NOMO-1 (cell line): ENCODE measurements around the gene UBXN1.
"Not testable (repeated sequence)": the region's sequence is repeated elsewhere in the genome, so short reads cannot be mapped to it uniquely, and the experiment has no call there.

Experiments used
- DNase-seq, 2 experiments: peaks; one replicate each; lab custom pipeline; 2025; ENCODE audit not compliant: unreplicated experiment in 2 of 2; lab: John Stamatoyannopoulos, UW

UBXN1 gene

DNA sequence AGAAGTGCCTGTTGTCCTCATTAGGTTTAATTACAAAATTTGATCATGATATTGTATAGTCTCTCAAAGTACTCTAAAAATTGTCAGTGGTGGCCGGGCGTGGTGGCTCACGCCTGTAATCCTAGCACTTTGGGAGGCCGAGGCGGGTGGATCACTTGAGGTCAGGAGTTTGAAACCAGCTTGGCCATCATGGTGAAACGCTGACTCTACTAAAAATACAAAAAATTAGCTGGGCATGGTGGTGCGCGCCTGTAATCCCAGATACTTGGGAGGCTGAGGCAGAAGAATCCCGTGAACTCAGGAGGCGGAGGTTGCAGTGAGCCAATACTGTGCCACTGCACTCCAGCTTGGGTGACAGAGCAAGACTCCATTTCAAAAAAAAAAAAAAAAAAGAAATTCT lies 3.5 kb downstream of the UBXN1 start:
- not testable (repeated sequence) for DNase-seq

DNA sequence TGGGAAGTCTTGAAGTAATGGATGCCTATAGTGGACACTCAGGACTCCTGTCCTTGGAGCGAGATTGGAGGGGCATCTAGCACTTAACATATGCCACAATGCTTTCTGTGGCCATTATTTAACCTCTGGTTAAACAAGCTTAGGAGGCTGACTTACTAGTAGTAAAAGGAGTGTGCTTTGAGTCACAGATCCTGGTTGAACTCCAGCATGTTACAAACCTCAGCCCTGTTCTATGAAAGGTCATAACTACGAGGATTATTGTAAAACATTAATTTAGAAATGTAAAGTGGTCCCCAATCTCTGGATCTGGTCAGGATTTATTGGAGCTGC lies 5.7 kb downstream of the UBXN1 start:
- no peak for DNase-seq

DNA sequence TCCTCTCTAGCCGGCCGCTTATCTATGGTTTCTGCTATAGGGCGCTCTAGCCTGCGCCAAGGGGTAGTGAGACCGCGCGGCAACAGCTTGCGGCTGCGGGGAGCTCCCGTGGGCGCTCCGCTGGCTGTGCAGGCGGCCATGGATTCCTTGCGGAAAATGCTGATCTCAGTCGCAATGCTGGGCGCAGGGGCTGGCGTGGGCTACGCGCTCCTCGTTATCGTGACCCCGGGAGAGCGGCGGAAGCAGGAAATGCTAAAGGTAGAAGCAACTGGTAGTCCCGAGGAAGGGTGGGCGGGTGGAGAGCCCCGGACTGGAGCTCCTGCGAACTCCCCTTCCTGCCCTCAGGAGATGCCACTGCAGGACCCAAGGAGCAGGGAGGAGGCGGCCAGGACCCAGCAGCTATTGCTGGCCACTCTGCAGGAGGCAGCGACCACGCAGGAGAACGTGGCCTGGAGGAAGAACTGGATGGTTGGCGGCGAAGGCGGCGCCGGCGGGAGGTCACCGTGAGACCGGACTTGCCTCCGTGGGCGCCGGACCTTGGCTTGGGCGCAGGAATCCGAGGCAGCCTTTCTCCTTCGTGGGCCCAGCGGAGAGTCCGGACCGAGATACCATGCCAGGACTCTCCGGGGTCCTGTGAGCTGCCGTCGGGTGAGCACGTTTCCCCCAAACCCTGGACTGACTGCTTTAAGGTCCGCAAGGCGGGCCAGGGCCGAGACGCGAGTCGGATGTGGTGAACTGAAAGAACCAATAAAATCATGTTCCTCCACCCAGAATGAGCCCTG lies 7.1 kb downstream of the UBXN1 start, which contains the start of the genes LBHD1 and UQCC3:
LBHD1 (minus strand) TSS at position 660 of the 782 bp plus-strand sequence. CDS start 2,236 bp downstream, outside the sequence.
UQCC3 (plus strand) TSS at position 66 of the 782 bp plus-strand sequence; CDS start at position 139, 73 bp downstream.
- DNase-seq = peak; percentile 88 to 92

DNA sequence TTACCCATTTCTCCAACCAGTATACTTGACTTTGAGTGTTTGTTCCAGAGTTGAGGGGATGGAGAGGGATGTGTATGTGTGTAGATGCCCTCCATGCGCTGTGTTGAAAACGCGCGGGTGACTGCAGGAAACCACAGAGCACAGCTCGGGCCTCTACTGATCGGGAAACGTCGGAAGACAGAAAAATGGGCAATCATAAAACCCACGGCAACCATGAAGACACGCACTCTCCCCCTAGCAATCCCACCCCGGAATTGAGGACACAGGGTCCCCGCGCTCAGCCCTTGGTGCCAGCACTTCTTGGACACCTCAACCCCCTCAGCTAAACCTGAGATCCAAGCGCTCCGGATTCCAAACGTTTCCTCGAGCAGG lies 7.7 kb downstream of the UBXN1 start:
- DNase-seq = peak in 1 of 2 experiments; percentile 51

DNA sequence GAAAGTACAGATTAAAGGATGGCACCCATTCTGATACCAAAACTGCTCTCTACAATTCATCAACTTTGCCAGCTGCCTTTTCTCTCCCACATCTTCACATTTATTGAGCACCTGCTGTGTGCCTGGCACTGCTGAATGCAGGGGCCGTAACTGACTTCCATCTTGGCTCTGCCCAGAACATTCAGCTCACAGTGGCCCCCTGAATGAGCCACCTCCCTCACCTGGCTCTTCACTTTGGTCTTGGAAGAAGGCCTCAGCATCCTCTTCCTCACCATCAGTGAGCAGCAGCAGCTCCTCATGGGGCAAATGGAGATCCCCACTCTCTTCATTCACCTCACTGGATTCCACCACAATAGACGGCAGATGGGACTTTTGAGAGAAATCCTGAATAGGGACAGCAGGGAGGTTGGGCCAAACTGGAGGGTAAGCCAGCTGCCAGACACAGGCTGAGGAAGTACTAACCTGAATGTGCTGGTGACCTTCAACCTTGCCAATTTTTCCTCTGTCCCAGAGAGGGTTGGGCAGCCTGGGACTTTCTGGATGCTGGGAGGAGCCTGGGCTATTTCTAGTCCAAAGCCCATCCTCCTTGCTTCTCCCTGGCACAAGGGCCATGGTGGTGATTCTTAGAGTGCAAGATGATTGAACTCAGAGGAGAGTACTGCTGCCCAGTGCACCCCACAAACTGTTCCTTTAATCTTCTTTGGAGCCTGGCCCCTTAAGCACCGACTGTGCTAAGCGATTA lies 9.3 kb downstream of the UBXN1 start:
- DNase-seq = no peak

DNA sequence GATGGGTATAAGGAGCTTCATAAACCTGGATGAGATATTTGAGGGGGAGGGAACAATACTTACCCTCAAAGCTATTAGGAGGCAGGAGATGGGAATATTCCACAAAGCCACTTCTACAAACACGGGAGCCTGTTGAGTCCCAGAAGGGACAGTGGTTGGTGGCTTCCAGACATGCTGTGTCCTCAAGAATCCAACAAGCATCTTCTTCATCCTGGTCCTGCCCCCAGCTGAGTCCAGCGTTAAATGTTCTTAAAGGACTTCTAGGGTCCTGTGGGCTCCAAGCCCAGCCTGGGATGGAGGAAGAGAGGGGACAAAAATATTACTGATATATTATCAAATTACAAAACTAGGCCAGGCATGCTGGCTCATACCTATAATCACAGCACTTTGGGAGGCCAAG lies 11.4 kb downstream of the UBXN1 start:
- DNase-seq = no peak

DNA sequence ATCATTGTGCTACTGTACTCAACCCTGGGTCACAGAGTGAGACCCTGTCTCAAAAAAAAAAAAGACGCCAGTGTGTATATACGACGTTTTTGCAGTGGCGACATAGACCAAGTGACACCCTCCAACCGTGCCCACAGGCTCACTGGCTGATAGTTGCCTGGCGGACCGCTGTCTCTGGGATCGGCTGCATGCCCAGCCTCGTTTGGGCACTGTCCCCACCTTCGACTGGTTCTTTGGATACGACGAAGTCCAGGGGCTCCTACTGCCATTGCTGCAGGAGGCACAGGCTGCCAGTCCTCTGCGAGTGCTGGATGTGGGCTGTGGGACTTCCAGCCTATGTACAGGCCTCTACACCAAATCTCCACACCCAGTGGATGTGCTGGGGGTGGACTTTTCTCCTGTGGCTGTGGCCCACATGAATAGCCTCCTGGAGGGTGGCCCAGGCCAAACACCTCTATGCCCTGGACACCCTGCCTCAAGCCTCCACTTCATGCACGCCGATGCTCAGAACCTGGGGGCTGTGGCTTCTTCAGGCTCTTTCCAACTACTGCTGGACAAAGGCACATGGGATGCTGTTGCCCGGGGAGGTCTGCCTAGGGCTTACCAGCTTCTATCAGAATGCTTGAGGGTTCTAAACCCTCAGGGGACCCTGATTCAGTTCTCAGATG lies 12.5 kb downstream of the UBXN1 start:
- DNase-seq = no peak

DNA sequence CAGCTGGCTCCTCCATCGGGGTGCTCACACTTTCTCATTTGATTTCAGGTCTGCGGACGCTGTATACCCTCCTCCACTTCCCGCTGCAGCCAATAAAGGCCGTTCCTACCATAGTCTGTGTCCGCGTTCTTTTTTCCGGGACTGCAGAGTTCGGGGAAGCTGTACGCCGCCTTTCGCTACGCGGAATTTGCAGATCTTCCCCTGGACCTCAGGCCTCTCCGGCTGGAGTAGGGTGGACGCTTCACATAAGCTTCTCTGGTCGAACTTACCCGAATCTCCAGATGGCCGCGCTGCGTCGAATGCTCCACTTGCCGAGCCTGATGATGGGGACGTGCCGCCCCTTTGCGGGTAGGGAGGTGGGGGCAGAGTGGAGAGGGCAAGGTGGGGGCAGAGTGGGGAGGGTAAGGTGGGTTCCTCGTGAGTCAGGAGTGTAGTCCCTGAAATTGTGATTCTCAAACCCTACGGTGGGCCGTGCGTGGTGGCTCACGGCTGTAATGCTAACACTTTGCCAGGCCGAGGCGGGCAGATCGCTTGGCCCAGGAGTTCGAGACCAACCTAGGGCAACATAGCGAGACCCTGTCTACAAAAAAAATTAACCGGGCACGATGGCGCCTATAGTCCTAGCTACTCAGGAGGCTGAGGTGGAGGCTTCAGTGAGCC lies 13.1 kb downstream of the UBXN1 start:
- peak; percentile 37 to 62 for DNase-seq

DNA sequence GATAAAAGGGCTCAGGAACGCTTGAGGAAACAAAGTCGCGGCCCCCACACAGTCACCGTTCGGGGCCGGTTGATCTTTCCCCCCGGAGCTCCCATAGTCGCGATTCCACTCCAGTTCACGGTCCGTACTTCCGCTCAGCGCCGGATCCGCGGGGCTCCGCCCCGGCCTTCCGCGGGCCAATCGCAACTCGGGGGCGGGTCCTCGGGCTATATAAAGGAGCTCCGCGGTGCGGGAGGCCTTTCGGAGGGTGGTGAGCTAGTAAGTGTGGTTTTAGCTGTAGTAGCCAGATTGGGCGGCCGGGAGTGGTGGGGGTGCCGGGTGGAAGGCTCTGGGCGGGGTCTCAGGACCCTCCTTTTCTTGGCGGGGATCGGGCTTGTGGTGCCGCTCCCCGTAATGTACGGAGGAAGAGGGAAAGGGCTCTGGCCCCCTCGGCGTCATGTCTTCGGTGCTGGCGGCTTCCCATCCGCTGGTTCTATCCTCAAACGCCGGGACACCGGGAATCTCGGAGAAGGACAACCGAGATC lies 13.7 kb downstream of the UBXN1 start, which contains the start of the genes C11orf98 and CSKMT:
C11orf98 (minus strand) TSS at position 136 of the 524 bp plus-strand sequence; CDS start at position 95, 41 bp downstream.
CSKMT (plus strand) TSS at position 238 of the 524 bp plus-strand sequence. CDS start 568 bp downstream, outside the sequence.
- peak; percentile 84 to 91 for DNase-seq

DNA sequence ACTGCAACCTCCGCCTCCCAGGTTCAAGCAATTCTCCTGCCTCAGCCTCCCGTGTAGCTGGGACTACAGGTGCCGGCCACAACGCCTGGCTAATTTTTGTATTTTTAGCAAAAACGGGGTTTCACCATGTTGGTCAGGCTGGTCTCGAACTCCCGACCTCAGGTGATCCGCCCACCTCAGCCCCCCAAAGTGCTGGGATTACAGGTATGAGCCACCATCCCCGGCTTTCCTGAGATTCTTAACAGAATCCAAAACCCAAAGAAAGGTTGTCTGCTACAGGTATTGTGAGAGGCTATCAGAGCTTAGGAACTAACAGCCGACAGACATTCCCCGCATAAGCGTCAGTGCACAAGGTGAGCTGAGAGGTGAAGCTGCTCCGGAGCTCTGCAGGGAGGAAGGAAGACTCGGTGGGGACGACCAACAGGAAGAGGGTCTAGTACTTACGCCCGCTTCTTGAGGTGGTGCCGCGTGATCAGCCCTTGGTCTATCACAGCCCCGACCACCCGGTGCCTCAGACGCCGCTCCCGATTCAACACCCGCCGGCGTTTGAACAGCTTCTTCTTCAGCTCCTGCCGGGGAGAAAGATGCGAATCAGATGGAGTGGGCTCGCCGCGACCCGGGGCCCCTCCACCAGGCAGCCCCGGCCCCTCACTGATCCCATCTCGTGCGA lies 14.3 kb downstream of the UBXN1 start:
- peak in 1 of 2 experiments; percentile 61 for DNase-seq

DNA sequence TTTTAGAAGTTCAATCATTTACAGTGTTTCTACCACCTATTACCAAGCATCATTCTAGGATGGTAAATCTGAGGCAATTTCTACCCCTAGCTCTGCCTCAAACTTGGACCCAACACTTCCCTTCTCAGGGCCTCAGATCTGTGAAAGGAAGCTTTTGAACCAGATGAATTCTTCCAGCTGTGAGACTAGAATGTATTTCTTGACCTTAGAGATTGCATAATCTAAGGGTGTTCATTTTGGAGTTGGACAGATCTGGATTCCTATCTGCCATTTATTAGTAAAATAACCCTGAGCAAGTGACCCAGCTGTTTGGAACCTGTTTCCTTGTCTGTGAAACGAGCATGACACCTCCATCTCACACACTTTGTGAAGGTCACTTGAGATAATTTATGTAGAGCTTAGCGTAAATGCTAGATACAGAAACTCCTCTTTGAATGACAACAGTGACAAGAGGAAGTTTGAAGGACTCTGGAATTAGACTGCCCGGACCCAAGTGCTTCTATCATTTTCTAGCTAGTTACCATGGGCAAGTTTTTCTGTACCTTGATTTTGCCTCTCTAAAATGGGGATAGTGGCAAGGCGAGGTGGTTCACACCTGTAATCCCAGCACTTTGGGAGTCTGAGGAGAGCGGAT lies 22.0 kb downstream of the UBXN1 start:
- DNase-seq = peak; percentile 14 to 27

DNA sequence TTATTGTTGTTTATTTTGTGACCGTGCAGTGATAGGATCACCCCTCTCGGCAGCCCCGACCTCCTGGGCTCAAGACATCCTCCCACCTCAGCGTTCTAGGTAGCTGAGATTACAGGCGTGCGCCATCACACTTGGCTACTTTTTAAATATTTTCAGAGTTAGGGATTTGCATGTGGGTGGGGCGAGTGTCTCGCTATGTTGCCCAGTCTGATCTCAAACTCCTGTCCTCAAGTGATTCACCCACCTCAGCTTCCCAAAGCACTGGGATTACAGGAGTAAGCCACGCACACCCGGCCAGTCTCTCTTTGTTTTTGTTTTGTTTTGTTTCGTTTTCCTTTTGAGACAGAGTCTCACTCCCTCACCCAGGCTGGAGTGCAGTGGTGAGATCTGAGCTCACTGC lies 24.6 kb downstream of the UBXN1 start:
- no peak for DNase-seq

DNA sequence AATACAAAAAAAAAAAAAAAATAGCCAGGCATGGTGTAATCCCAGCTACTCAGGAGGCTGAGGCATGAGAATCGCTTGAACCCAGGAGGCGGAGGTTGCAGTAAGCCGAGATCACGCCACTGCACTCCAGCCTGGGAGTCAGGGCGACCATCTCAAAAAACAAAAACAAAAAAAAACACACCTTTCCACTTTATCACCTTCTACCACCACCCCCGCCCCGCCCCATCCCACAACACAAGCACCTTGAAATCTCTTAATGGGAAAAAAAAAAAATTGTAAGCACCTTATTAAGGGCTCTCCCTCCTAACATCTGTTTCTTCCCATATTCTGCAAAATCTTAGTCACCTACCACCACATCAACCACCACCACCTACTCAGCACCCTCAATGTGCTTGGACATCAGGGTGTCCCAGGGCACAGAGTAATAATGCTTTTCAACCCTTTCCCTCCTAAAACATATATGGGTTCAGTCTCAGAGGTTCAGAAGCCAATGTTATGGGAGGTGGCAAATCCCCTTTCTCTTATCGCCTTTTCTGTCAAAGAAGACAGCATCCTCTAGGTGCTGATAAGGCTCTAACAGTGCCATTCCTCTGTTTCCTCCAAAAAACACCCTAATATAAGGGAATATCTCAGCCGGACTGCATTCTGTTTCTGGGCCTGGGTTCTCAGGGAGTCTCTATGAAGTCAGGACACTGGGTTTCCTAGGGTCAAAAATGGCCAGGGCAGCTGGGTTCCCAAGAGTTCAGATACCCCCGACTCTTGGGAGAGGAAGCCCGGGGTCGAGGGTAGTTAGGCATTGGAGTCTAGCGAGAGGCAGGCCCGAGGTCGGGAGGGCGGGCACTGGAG lies 26.5 kb downstream of the UBXN1 start:
- no peak for DNase-seq

DNA sequence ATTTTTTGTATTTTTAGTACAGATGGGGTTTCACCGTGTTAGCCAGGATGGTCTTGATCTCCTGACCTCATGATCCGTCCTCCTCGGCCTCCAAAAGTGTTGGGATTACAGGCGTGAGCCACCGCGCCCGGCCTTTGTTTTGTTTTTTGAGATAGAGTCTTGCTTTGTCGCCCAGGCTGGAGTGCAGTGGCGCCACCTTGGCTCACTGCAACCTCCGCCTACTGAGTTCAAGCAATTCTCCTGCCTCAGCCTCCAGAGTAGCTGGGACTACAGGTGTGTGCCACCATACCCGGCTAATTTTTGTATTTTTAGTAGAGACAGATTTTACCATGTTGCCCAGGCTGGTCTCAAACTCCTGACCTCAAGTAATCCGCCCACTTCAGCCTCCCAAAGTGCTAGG lies 28.6 kb downstream of the UBXN1 start:
- DNase-seq = not testable (repeated sequence)

DNA sequence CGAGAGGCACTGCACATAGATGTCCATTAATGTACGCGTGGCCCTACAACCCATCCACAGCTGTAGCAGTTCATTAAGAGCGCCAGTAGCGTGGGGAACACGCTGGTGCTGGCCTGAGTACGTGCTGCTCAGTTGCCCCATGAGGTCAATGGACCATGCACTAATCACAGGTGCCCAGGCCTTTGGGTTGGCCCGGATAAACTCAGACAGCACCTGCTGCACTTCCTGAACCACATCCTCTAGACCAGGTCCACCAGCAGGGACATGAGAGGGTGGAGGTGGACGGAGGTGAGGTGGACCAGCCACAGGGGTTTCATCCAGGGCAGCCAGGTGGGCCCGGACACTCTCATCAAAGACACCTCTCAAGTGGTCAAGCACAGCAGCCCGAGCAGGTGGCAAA lies 29.4 kb downstream of the UBXN1 start:
- no peak for DNase-seq

DNA sequence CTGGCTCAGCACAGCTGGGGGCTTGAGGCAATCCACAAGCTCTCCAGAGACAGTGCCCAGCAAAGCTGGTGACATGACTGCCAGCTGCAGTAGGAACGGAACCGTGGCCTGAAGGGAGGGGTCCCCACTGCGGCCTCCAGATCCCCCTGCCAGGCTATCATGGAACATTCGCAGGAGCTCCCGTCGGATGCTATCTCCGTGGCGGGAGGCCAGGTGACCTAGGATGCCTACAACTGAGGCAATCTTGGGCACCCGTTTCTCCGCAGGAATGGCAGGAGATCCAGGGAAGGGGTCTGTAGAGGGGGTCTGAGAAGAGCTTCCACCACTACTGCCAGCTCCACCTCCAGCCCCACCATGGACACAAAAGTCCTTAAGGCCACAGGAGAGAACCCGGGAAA lies 29.9 kb downstream of the UBXN1 start:
- DNase-seq = no peak

DNA sequence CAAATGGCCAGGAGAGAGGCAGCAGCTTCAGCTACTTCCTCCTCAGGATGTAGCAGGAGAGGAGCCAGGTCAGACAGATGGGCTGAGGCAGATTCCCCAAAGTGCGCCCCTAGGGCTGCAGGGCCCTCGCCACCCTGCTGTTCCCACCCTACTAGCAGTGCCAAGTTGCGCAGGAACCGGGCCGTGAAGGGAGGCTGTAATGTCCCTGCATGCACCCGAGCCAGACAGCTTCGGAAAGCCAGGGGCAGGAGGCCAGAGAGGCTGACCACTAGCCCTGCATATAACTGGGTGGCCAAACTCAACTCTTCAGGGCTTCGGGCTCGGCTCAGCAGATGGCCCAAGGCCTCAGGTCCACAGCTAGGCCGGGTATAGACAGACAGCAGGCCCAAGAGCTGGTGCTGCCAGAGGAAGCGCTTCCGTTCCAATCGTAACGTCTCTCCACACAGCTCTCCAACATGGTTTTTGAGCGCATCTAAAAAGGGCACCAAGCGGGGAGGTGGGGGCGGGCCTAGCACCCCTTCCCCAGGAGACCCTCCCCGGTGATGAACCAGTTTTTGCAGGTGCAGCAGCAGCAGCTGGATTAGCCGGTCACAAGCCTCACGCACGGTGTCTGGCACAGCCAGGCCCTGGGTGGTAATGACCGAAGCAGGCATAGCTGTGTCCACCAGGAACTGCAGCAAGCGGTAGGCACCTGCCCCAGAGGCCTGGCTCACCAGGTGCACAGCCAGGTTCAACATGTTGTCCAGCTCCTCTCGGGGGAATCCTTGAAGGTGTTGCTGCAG lies 30.5 kb downstream of the UBXN1 start:
- DNase-seq = no peak

DNA sequence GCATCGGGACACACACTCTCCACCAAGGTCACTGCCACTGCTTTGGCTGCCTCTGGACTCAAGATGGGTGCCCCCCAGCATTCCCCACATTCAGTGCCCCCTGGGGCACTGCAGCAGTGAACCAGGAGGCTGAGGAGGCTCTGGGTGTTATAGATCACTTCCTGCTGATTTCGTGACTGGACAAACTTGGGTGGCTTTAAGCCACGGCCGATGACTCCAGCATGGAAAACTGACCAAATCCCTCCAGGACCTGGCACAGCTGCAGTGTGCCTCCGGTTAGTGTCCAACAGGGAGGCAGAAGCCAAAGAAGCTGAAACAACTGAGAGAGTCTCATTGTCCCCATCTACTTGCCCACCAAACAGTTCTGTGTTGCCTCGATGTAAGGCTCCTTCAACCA lies 31.3 kb downstream of the UBXN1 start:
- no peak for DNase-seq
